HepG2 (cell line): Measurements from ENCODE around the gene TTPAL. TPM values are rescaled to one million over a fixed set of nuclear protein-coding genes. Genes with fewer than 3 reads are reported as not detected.

Experiments
- ATF7-NPFF ChIP-seq: sonication (generic); formaldehyde crosslinking; IDR thresholded peaks from 2 replicates; pipeline ENCODE4 v1.8.1; 2023; ENCODE audit warnings: mild to moderate bottlenecking, low read depth, missing genetic modification reagents, moderate library complexity
- CEBPZ ChIP-seq: IDR thresholded peaks from 2 replicates; pipeline ENCODE4 v1.6.1; 2012; ENCODE audit warnings: low read length, improper control_type of control experiment
- GLI4 ChIP-seq: sonication (generic); formaldehyde crosslinking; IDR thresholded peaks from 2 replicates; pipeline ENCODE4 v1.5.1; 2020; ENCODE audit warnings: missing genetic modification reagents, mild to moderate bottlenecking, moderate library complexity, borderline replicate concordance
- MED8 ChIP-seq: sonication (generic); formaldehyde crosslinking; IDR thresholded peaks from 2 replicates; pipeline ENCODE4 v1.8.1; 2023; ENCODE audit warnings: mild to moderate bottlenecking, missing genetic modification reagents; ENCODE audit not compliant: insufficient replicate concordance
- MZF1 ChIP-seq: sonication (generic); formaldehyde crosslinking; IDR thresholded peaks from 2 replicates; pipeline ENCODE4 v1.8.1; 2023; ENCODE audit warnings: mild to moderate bottlenecking, missing genetic modification reagents, borderline replicate concordance
- PLSCR1 ChIP-seq: sonication (generic); formaldehyde crosslinking; IDR thresholded peaks from 2 replicates; pipeline ENCODE4 v1.5.0; 2020; ENCODE audit warnings: missing genetic modification reagents, mild to moderate bottlenecking, borderline replicate concordance
- PREB ChIP-seq: sonication (generic); formaldehyde crosslinking; IDR thresholded peaks from 2 replicates; pipeline ENCODE4 v1.4.0; 2020; ENCODE audit warnings: missing genetic modification reagents
- TAF1 ChIP-seq: sonication (generic); formaldehyde crosslinking; IDR thresholded peaks from 2 replicates; pipeline ENCODE4 v1.4.0; 2020; ENCODE audit warnings: missing genetic modification reagents
- TBL1XR1 ChIP-seq: fragments of 150-350 bp; IDR thresholded peaks from 2 replicates; pipeline ENCODE4 v1.6.1; 2014; ENCODE audit warnings: borderline replicate concordance, low read length; ENCODE audit not compliant: partially characterized antibody
- THRA ChIP-seq: sonication (generic); formaldehyde crosslinking; IDR thresholded peaks from 2 replicates; pipeline ENCODE4 v1.4.0; 2020; ENCODE audit warnings: missing genetic modification reagents, borderline replicate concordance
- UBTF ChIP-seq: sonication (generic); formaldehyde crosslinking; IDR thresholded peaks from 2 replicates; pipeline ENCODE4 v1.4.0; 2020; ENCODE audit warnings: mild to moderate bottlenecking, missing genetic modification reagents
- ZBTB33 ChIP-seq: sonication (generic); formaldehyde crosslinking; IDR thresholded peaks from 2 replicates; pipeline ENCODE4 v1.4.0; 2020; ENCODE audit warnings: missing genetic modification reagents
- ZFP36L1 ChIP-seq: sonication (generic); formaldehyde crosslinking; IDR thresholded peaks from 2 replicates; pipeline ENCODE4 v1.8.0; 2022; ENCODE audit warnings: mild to moderate bottlenecking, missing genetic modification reagents, moderate library complexity
- ZNF12 ChIP-seq: sonication (generic); formaldehyde crosslinking; IDR thresholded peaks from 2 replicates; pipeline ENCODE4 v1.5.0; 2020; ENCODE audit warnings: missing genetic modification reagents
- ZNF260 ChIP-seq: sonication (generic); formaldehyde crosslinking; IDR thresholded peaks from 2 replicates; pipeline ENCODE4 v1.4.0; 2020; ENCODE audit warnings: missing genetic modification reagents, low read depth, mild to moderate bottlenecking, borderline replicate concordance
- polyA plus RNA-seq, 8 experiments: library from polyadenylated mRNA; depleted of rRNA in 3 of 8; stranded (reverse) in 7 of 8; unstranded in 1 of 8; fragments of >200 nt; fragmentation: Illumina TruSeq in 4 of 8; extraction: Trizol in 4 of 8; gene quantifications; 2 replicates each; pipeline versions ENCODE4 v1.2.1 to v1.2.3, GENCODE V29; 2011 to 2016; ENCODE audit warnings: low read depth in 4 of 8, missing spikeins in 1 of 8, mixed read lengths in 1 of 8; ENCODE audit not compliant: insufficient read depth in 1 of 8
- total RNA-seq, 5 experiments: library from RNA; depleted of rRNA; stranded (reverse); fragments of >200 nt; fragmentation: Illumina TruSeq; extraction: Trizol; gene quantifications; 2 replicates each; pipeline ENCODE4 v1.2.3, GENCODE V29; 2016; ENCODE audit warnings: low read depth in 1 of 5

Gene TTPAL
- total and polyA plus RNA-seq, 2 of the 13 experiments (the other 11 are each of a cell fraction or from before 2014, with no cell fraction given), result 4.3 to 18.8 TPM

GRCh38 chr20:44475694-44476560, at the start of gene TTPAL (continued):
- TF ChIP-seq ZBTB33 (CRISPR knock-in tag), result peak; percentile 65
- no peak for TF ChIP-seq TBL1XR1
- no peak for TF ChIP-seq CEBPZ
- peak; percentile 85 for TF ChIP-seq THRA (CRISPR knock-in tag)
- TF ChIP-seq UBTF (CRISPR knock-in tag), result peak; percentile 88; the same call in 1 of the 2 replicates
- peak; percentile 97 for TF ChIP-seq MED8
- peak; percentile 95; the same call in 1 of the 2 replicates for TF ChIP-seq ZFP36L1 (CRISPR knock-in tag)
- 0 out of 2 replicates have a peak, but pooled peaks have one; percentile 78 for TF ChIP-seq ZNF260
- peak; percentile 78; the same call in 1 of the 2 replicates for TF ChIP-seq ATF7-NPFF (CRISPR knock-in tag)
- peak; percentile 78 for TF ChIP-seq ZNF12 (CRISPR knock-in tag)
- peak; percentile 69; the same call in 1 of the 2 replicates for TF ChIP-seq PLSCR1 (CRISPR knock-in tag)
- TF ChIP-seq MZF1 (CRISPR knock-in tag), result peak; percentile 79; the same call in 1 of the 2 replicates
- TF ChIP-seq PREB (CRISPR knock-in tag), result no peak
- peak; percentile 97 for TF ChIP-seq TAF1
- TF ChIP-seq GLI4, result peak; percentile 97; the same call in 1 of the 2 replicates
